GM18873 (cell line): ENCODE measurements around the gene PALLD.

Experiments
- ATAC-seq: cut with Tn5 transposase; IDR thresholded peaks from one replicate; pipeline ENCODE4 v1.9.1; 2021; ENCODE audit warnings: mild to moderate bottlenecking, moderate library complexity, moderate number of reproducible peaks; ENCODE audit not compliant: unreplicated experiment, low FRiP score

PALLD gene

GRCh38 chr4:168585168-168586091 is 88.6 kb downstream of the PALLD start:
- ATAC-seq = peak; percentile 77

GRCh38 chr4:168586926-168587325 is 90.1 kb downstream of the PALLD start:
- no peak for ATAC-seq

GRCh38 chr4:168587411-168588125 is 90.7 kb downstream of the PALLD start:
- no peak for ATAC-seq

GRCh38 chr4:168588916-168589531 is 92.2 kb downstream of the PALLD start:
- ATAC-seq = no peak

DNA sequence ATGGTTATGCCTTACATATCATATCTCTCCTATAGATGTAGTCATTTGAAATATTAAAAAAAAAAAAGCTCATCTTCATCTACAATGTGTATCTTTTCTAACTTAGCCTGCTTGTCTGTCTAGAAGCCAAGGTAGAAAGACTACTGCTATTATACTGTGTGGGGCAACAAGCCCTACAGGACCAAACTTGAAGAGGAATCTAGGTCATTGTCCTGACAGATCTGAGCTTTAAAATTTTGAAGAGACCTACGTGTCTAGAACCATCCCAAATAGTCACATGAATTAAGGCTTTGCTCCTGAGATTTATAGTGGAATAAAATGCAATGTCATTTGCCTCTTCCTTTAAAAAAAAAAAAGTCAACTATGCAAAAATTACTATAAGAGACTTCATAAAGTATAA is 95.8 kb downstream of the PALLD start:
- no peak for ATAC-seq

DNA sequence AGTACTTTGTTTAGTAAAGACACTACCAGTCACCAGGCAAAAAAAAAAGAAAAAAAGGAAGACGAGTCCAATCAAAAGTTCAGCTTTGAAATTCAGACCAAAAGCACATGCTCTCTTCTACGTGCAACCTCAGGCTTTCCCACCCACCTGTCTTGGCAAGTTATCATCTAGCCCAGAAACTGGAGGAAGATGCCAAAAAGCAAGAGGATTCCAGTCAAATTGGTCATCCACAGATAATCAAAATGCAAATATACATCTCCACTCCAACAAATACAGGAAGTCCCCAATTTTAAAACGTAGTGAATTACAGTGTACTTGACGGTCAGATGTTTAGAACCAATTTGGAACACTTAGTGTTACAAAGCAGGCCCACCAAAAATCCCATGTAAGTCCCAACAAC is 96.5 kb downstream of the PALLD start:
- no peak for ATAC-seq

GRCh38 chr4:168594121-168594520 is 97.3 kb downstream of the PALLD start:
- no peak for ATAC-seq

- ATAC-seq = no peak
Observed at GRCh38 chr4:168598191-168598590, 101.3 kb downstream of the PALLD start.

DNA sequence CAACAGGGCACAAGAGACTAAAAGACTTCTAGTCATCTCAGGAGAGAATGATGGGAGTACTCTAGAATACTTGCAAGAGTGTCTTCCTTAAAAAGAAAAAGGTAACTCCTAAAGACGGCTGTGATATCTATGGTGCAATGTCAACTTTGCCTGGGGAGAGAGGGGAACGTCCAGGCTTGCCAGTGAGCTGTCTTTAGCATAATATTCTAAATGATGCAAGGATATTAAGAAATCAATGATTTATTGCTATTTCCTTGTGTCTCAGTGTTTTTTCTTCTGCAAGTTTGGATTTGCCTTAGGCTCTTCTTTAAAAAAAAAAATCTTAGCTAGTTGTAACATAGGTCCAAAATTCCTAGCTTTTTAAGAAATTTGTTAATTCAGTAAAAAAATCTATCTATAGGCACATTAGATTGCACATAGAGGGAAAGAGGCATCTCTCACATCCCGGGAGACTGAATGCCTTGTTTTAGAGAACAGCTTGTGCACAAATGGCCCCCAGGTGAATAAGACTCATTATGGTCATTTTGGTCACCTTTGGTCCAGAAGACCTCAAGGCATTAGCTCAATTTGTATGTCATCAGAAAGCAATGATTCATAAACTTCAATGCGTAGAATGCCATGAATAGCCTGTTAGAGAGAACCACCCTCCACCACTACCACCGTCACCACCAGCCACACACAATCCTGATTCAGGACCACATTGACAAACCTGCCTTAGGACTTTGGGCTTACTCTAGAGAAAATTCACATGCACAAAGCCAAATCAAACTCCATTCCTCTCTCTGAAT is 104.1 kb downstream of the PALLD start:
- no peak for ATAC-seq

DNA sequence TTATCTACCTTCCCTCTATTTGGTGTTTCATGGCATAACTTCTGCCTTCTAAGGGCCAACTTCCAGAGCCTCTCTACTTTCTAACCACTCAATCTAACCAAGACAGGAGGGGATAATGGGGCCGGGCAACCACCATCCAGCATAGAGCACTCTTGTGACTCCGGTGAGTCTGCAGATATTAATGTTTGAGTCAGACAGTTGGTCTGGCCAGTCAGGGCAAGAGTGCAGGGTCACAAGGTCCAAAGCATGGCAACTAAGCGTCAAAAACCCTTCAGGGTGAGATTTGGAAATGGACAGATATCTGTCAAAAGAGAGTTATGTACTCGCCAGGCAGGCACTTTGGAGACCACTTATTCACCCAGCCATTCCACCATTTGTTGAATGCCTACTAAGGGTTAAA is 105.0 kb downstream of the PALLD start:
- ATAC-seq = no peak

DNA sequence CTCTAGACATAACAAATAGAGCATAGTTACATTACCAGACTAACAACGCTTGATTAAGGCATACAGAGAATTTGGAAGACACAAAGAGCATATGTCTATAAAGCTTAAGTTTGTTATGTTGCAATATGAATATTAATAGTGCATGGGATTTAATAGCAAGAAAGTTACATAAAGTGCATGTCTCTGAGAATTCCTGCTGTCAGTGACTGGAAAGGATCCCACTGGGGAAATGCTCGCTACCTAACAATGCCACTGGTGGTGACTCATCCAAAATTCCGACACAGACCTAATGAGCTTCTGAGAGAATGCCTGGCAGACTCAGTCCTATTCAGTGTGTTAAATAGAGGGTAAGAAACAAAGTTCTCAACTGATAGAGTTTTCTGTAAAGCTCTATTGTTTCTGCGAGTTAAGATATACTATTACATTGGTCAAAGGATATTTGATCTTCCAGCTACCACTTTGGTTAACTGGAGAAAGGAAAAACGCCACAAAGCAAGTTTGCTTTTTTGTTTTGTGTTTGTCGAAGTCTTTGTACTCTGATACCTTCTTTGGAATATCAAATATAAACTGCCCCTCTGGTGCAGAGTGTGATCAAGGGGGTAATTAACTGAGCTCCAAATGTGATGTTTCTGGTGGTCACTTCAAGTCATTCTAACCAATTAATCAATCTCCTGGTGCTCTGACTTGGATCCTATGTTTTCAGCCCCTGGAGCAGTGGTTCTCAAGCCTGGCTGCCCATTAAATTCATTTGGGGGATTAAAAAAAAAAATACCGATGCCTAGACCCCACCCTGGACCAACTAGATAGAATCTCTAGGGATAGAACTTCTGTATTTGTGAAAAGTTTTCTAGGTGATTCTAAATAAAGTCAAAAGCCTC is 107.9 kb downstream of the PALLD start:
- ATAC-seq = no peak

- ATAC-seq = no peak
Observed at GRCh38 chr4:168605411-168605810, 108.6 kb downstream of the PALLD start.

DNA sequence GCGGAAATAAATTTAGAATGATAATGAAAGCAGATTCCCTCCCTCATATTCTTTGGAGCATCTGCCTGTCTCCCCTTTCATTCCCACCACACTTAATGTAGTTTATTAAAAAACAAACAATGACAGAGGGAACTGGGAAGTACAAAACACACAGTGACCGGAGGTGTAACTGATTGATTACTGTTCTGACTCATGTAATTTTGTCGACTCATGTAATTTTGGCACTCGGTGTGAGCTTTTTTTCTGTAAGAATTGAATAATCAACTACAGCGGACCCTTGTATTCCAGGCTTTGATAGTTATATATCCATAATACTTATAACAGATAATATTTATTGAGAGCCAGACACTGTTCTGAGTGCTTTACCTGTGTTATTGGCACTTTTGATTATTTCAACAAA is 110.4 kb downstream of the PALLD start:
- ATAC-seq = no peak

DNA sequence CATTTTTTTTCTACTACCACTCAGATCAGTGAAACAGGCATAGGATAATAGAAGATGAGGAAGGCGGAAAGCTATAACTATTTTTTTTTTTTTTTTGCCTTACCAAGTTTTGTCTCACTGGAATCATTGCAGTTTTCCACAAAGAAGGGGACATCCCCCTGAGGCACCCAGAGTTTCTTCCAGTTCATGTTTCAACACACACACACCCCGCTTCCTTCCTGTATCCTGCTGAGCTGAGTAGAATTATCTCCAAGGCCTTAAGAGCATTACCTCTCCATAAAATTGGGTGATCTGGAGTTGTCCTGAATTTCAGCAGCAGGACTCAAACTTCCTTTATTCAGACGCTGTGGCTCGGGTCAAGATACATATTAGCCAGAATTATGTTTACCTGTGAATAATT is 111.9 kb downstream of the PALLD start:
- no peak for ATAC-seq

GRCh38 chr4:168609369-168609768 is 112.5 kb downstream of the PALLD start:
- no peak for ATAC-seq

DNA sequence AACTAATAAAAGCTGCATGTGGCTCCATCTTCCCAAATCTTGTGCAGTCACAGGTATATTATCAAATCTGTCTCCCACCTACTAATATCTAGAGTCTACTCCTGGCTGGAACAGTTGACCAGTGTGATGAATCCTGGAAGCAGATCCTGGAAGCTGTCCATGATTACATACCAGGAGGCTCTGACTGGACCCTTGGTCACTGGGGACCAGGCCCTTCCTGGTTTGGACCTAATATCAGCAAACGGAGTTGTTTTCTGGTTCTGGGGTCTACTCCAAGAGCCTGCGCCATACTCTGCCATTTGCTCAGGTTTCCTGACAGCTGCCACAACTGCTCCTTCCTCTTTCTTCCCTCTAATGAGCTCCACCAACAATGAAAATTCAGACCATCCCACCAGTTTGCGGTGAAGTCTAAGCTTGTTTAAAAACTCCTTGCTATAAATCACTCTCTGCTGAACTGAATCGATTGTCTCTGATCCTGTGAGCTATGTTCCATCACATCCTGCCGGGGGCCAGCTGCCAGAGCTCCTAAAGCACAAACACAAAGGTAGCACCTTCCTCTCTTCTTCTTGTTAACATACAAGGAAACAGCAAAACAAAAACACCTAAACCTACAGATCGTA is 114.2 kb downstream of the PALLD start:
- ATAC-seq = no peak

DNA sequence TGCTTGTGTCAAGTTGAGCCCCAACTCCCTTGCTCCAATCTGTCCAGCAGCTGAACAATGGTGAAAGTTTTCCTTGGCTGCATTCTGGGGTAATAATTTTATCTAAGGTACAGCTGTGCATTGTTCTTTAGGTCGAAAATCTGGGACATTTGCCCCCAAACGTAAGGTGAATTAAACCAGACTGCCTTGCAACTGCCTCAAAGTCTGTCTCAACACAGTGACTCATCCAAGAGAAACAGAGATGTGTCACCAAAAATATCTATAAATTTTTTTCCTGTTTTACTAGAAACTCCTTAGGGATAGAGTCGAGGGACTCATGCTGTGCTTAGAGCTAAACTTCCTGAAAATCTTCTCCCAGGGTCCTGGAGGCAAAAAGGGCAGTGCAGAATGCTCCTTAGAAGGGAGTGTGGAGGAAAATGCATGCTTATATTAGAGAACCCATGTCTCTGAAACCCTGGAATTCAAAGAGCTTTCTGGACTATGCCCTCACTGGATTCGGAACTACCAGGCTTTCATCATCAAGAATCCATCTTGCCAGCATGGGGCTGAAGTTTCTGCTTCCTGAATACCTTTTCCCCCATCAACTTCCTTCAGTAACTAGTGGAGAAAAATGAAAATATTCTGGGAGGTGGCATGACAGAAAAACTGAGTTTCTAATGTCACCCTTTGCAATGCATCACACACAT is 115.7 kb downstream of the PALLD start:
- ATAC-seq = no peak

- ATAC-seq = no peak
Observed at GRCh38 chr4:168613869-168614268, 117.0 kb downstream of the PALLD start.
